HG02938 (cell line): Measurements from ENCODE around the gene TEAD3.

Experiments used
- ATAC-seq: cut with Tn5 transposase; IDR thresholded peaks from one replicate; pipeline ENCODE4 v1.9.1; 2021; ENCODE audit warnings: mild to moderate bottlenecking, moderate library complexity; ENCODE audit not compliant: unreplicated experiment

TEAD3 gene

DNA sequence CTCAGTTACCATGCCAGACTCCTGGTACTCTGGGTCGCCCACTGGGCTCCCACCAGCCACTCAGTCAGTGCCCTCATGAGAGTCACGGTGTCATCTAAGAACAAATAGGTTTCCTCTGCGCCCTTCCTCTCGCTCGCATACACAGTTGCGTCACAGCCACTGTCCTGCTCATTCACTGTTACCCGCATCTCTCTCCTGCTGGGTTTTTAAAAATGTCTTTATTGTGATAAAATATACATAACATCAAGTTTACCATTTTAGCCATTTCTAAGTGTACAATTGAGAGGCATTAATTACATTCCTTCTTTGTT, 4.0 kb downstream of the TEAD3 start:
- no peak for ATAC-seq

GRCh38 chr6:35492258-35492973, 4.5 kb downstream of the TEAD3 start:
- no peak for ATAC-seq

GRCh38 chr6:35491558-35492257, 5.2 kb downstream of the TEAD3 start:
- ATAC-seq = no peak

- ATAC-seq = no peak
Observed at GRCh38 chr6:35490821-35491557, 5.9 kb downstream of the TEAD3 start.

GRCh38 chr6:35489995-35490791, 6.7 kb downstream of the TEAD3 start:
- no peak for ATAC-seq

GRCh38 chr6:35489066-35489465, 7.8 kb downstream of the TEAD3 start:
- no peak for ATAC-seq

DNA sequence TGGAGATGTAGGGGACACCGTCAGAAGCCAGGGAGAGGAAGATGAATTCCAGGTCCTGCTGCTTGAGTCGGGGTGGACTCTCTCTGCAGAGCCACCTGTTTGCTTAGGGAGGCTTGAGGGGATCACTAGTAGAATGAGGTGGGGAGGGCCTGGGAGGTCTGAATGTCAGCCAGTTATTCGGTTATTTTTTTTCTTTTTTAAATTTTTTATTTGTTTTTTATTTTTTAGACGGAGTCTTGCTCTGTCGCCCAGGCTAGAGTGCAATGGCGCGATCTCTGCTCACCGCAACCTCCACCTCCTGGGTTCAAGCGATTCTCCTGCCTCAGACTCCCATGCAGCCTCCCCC, 8.4 kb downstream of the TEAD3 start:
- ATAC-seq = no peak

DNA sequence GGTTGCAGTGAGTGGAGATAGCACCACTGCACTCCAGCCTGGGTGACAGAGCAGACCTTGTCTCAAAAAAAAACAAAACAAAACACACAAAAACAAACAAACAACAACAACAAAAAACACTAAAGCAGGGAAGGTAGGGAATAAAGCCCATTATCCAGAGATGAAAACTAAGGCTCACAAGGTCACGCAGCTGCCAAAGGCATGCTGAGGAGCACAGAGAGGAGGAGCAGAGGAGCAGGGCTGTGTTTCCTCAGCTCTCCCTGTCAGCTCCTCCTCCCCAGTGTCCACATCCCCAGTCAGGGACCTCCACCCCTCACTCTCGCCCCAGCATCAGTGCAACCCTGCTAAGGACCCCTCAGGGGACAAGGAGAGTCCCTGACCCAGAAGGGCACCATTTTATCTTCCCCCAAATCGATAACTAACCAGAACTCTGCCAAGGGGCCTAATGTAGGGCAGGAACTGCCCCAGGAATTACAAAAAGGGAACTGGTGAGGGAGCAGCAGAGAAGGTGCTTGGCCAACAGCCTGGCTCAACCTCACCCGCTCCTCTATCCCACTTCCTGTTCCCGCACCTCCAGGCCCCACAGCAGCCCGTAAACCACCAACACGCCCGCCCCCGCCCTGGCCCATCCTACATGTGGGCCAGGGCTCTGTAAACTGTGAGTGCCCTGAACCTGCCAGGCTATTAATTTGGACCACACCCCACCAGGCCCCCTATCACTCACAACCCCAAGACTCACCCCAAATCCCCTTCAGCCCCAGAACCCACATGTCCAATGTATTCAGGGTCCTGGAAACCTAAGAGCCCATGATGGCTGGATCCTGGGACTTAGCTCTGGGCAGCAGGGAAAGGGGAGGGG, 9.0 kb downstream of the TEAD3 start:
- no peak for ATAC-seq

- no peak for ATAC-seq
Observed at GRCh38 chr6:35486005-35486925, 10.6 kb downstream of the TEAD3 start.

GRCh38 chr6:35485402-35485877, 11.4 kb downstream of the TEAD3 start:
- no peak for ATAC-seq

GRCh38 chr6:35484921-35485392, 11.9 kb downstream of the TEAD3 start:
- no peak for ATAC-seq

DNA sequence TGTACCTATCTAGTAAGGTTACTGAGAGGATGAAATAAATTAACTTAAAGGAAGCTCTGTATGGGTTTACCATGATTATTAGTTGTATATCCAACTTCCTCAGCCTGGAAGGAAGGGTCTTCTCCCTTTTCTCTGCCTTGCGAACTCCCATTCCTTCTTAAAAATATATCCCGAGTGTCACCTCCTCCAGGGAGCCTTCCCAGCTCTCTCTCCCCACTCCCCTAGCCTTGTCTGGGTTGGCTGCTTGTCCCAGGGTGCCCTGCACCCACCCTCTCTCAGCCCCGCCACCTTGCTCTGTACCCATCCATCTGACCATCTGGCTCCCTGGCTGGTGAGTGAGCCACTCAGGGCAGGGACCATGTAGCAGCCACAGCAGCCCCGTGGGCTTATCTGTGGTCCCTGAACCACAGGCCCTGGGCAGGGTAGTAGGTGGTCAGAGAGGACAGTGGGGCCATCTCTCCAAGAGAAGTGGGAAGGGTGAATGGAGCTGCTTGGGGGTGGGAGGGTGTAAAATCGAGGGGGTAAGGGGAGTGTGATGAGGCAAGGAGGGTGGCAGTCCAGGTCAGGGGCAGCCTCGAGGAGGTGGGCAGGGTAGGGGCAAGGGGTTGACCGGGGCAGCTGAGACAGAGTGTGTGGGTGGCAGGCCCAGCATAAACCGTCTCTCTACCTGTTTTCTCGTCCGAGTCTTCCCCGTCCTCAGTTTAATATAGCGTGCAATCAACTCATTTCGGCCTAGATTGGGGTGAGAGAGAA, 12.8 kb downstream of the TEAD3 start:
- ATAC-seq = no peak

- no peak for ATAC-seq
Observed at GRCh38 chr6:35483490-35483889, 13.4 kb downstream of the TEAD3 start.

- ATAC-seq = no peak
Observed at GRCh38 chr6:35483062-35483461, 13.8 kb downstream of the TEAD3 start.

DNA sequence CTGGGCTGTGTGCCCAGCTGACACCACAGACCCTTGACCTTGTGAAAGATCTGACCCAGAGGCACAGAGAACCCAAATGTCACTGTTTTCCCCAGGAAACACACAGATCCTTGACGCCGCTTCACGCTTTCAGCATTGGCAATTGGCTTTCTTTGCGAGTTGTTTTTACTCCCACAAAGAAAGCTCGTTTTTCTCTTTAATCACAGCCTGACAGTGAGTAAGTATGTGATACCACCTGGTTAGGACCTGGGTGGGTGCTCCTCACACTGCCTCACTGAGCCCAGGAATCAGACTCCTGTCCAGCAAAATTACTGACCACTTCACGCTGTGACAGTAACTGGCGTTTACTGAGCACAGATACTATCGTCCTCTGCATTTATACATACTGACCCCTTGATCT, 15.7 kb downstream of the TEAD3 start:
- ATAC-seq = no peak

DNA sequence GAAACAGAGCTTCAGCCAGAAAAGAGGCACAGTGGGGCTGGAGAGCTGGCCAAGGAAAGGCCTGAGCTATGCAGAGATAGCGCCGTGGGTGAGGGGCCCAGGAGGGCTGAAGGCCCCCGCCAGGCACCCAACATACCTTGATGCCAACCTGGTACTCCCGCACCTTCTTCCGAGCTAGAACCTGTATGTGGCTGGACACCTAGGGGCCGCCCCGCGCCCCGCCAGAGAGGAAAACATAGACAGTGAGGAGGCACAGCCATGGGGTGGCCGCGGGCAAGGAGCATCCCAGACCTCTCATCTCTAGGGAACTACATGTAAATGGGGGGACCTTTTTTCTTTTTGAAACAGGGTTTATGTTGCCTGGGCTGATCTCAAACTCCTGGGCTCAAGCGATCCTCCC, 16.7 kb downstream of the TEAD3 start:
- ATAC-seq = no peak

DNA sequence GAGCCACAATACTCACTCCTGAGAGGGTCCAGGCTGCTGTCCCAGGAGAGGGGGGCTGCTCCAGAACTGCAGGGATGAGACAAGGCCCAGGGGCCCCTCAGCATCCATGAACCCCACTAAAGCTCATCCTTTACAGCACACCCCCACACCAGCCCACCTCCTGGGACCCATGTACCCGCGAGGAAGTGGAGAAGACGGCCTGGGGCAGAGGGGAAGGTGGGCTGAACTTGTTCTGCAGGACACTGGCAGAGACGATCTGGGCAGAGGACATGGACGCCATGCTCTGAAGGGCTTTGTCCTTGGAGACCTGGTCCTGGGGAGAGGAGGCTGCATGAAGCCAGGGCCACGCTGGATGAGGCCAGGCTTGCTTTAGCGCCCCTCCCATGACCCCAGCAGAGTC, 18.6 kb downstream of the TEAD3 start:
- ATAC-seq = no peak

DNA sequence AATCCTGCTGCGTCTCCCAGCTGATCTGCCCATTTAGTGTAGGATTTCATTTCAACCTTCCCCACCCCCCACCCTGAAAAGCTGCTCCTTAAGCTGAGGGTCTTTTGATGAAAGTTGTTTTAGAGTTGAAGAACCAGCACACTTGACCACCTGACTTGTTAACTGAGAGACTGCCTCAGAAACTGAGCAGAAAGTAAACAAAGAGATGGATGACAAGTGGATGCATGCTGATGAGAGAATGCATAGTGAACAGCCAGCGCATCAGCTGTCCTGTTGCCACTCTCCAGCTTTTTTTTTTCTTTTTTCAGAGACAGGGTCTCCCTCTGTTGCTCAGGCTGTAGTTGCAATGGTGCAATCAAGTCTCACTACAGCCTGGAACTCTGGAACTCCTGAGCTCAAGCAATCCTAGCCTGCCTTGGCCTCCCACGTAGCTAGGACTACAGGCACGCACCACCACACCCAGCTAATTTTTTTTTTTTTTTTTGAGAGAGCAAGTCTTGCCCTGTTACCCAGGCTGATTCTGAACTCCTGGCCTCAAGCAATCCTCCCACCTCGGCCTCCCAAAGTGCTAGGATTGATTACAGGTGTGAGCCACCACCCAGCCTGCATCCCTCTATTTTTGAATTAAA, 19.2 kb downstream of the TEAD3 start:
- no peak for ATAC-seq
